Lung (tissue), 12 donors: Measurements from ENCODE around the gene CAPN11. TPM values are rescaled to one million over a fixed set of nuclear protein-coding genes. Genes with fewer than 3 reads are reported as not detected.
A peak's percentile ranks its signal among the peaks of the same experiment; 100 is the strongest.

Experiments used
- ATAC-seq: fragments of 200-7000 bp; cut with Tn5 transposase; one replicate; pipeline ENCODE4 v1.9.1; 2020; ENCODE audit warnings: moderate number of reproducible peaks; ENCODE audit not compliant: insufficient read depth, low FRiP score
- DNase-seq, 3 donors: peaks; one replicate each; pipeline ENCODE4 v3.0.0-alpha.2; 2013 to 2017
- H3K27ac ChIP-seq, 2 donors: one replicate each; pipeline ENCODE4 v1.5.1; 2013; ENCODE audit warnings: mild to moderate bottlenecking in 2 of 2, moderate library complexity in 2 of 2, control low read depth in 1 of 2, inconsistent platforms in 1 of 2, low read depth in 1 of 2, low read length in 1 of 2
- H3K27me3 ChIP-seq, 3 donors: one replicate each; pipeline ENCODE4 v1.5.1; 2013; ENCODE audit warnings: low read length in 2 of 3; ENCODE audit not compliant: control insufficient read depth in 3 of 3, insufficient read depth in 3 of 3
- H3K36me3 ChIP-seq, 4 donors: one replicate each; pipeline ENCODE4 v1.5.1; 2013; ENCODE audit warnings: low read length in 4 of 4, mild to moderate bottlenecking in 1 of 4, moderate library complexity in 1 of 4; ENCODE audit not compliant: control insufficient read depth in 4 of 4, insufficient read depth in 4 of 4
- H3K4me1 ChIP-seq, 5 donors: one replicate each; pipeline ENCODE4 v1.5.1; 2013; ENCODE audit warnings: low read length in 5 of 5, mild to moderate bottlenecking in 2 of 5, moderate library complexity in 1 of 5; ENCODE audit not compliant: control insufficient read depth in 5 of 5, insufficient read depth in 5 of 5
- H3K4me3 ChIP-seq: one replicate; pipeline ENCODE4 v1.5.1; 2013; ENCODE audit warnings: mild to moderate bottlenecking, control low read depth, moderate library complexity
- H3K9ac ChIP-seq, 2 donors: one replicate each; pipeline ENCODE4 v1.5.1; 2013; ENCODE audit warnings: low read length in 2 of 2, control low read depth in 1 of 2; ENCODE audit not compliant: insufficient read depth in 1 of 2
- H3K9me3 ChIP-seq, 4 donors: one replicate each; pipeline ENCODE4 v1.5.1; 2013; ENCODE audit warnings: low read length in 3 of 4, mild to moderate bottlenecking in 1 of 4, moderate library complexity in 1 of 4; ENCODE audit not compliant: control insufficient read depth in 4 of 4, insufficient read depth in 3 of 4
- CTCF ChIP-seq: IDR thresholded peaks from 2 replicates; pipeline ENCODE4 v1.5.1; 2012; ENCODE audit warnings: mild to moderate bottlenecking; ENCODE audit errors: control extremely low read depth, extremely low read depth
- WGBS, 2 donors: extraction: QIAGEN DNeasy Blood & Tissue Kit; methylation state at CpG; one replicate each; pipeline ENCODE4 v1.1.7; 2013; 5-methylcytosine and 5-hydroxymethylcytosine counted together
- polyA plus RNA-seq, 2 donors: library from polyadenylated mRNA; stranded (reverse); fragments of 200-250 nt; gene quantifications; one replicate each; pipeline ENCODE4 v1.2.1, GENCODE V29; 2013
- total RNA-seq, 2 donors: library from RNA; depleted of rRNA in 1 of 2; stranded (reverse); fragments of >200 nt in 1 of 2; gene quantifications; one replicate each; pipeline ENCODE4 v1.2.1, GENCODE V29; 2014 to 2021
- donor health status: control.
- donor health status: control.
- donor health status: Bipolar disorder and iron deficiency.
- donor health status: healthy.
- donor health status: DM: yes; HTN: yes; CAD: no.

CAPN11 gene
- total and polyA plus RNA-seq, 4 donors: 0.07 to 0.30 (median 0.15) TPM; not detected in 1

- ATAC-seq: peak; percentile 43
- H3K4me3 ChIP-seq: no peak overlapping the region
Observed at GRCh38 chr6:44119704-44120262, 38.8 kb upstream of the CAPN11 start.

GRCh38 chr6:44120692-44121443 is 37.8 kb upstream of the CAPN11 start:
- no peaks in the 10 kb centered on the region for H3K9me3 ChIP-seq
- H3K4me1 ChIP-seq: peaks cover 9 to 37% (median 15%) of the 10 kb centered on the region in 5 donors
- no peak for TF ChIP-seq CTCF
- H3K36me3 ChIP-seq: no peaks in the 10 kb centered on the region
- no peak overlapping the region for H3K4me3 ChIP-seq
- H3K9ac ChIP-seq: no peak overlapping the region
- ATAC-seq (no peak), DNase-seq (no peak)
- H3K27ac ChIP-seq: peak overlapping the region in 1 of 2 donors; percentile 30
- WGBS, 2 donors: 69 to 79% methylated on average over 4 of the region's 4 CpGs
- H3K27me3 ChIP-seq: no peaks in the 10 kb centered on the region

More at GRCh38 chr6:44119704-44120262, 38.8 kb upstream of the CAPN11 start:
- Histone ChIP-seq H3K9ac (no peak overlapping the region), H3K4me1 (peaks cover 2 to 29% (median 11%) of the 10 kb centered on the region in 5 donors), H3K36me3 (peaks cover 0 to 7% (median 3%) of the 10 kb centered on the region in 4 donors), H3K27ac (peak overlapping the region in 1 of 2 donors; percentile 80), H3K9me3 (no peaks in the 10 kb centered on the region), H3K27me3 (no peaks in the 10 kb centered on the region)
- no peak for TF ChIP-seq CTCF
- WGBS, 2 donors: 43 to 85% methylated on average over 5 of the region's 5 CpGs
- DNase-seq: peak in 2 of 3 donors; percentile 32 to 43

- H3K27ac ChIP-seq: peak overlapping the region in 1 of 2 donors; percentile 39
- H3K27me3 ChIP-seq: no peaks in the 10 kb centered on the region
- no peak overlapping the region for H3K9ac ChIP-seq
- peaks cover 9 to 44% (median 15%) of the 10 kb centered on the region in 5 donors for H3K4me1 ChIP-seq
- no peaks in the 10 kb centered on the region for H3K36me3 ChIP-seq
- DNase-seq (peak in 1 of 3 donors; percentile 49), ATAC-seq (no peak)
- TF ChIP-seq CTCF: no peak
- H3K4me3 ChIP-seq: no peak overlapping the region
- H3K9me3 ChIP-seq: no peaks in the 10 kb centered on the region
- WGBS, 2 donors: 6 to 12% methylated on average over 1 of the region's 1 CpG
Observed at GRCh38 chr6:44122801-44123200, 35.8 kb upstream of the CAPN11 start.
